Bronchial epithelial cell (primary cell): ENCODE results near the gene GRIK3. TPM values are rescaled to one million over a fixed set of nuclear protein-coding genes. Genes with fewer than 3 reads are reported as not detected.
A peak's percentile ranks its signal among the peaks of the same experiment; 100 is the strongest.

Source experiments
- DNase-seq: peaks from one replicate; pipeline ENCODE4 v3.0.0-alpha.2; 2010; ENCODE audit warnings: low read depth
- FAIRE-seq: peaks from 2 replicates; lab custom pipeline; 2011; peaks lifted over from hg19 to GRCh38; lab: Jason Lieb, UNC
- H3K27me3 ChIP-seq: 2 replicates; pipeline ENCODE4 v1.5.1; 2011; ENCODE audit warnings: low read length; ENCODE audit not compliant: control insufficient read depth, insufficient read depth
- H3K36me3 ChIP-seq: 2 replicates; pipeline ENCODE4 v1.5.1; 2011; ENCODE audit warnings: low read length; ENCODE audit not compliant: control insufficient read depth, insufficient read depth
- H3K4me3 ChIP-seq: 2 replicates; pipeline ENCODE4 v1.5.1; 2011; ENCODE audit warnings: mild to moderate bottlenecking, low read depth, low read length, control low read depth
- total RNA-seq: library from RNA; depleted of rRNA; stranded (reverse); fragments of >200 nt; gene quantifications from 2 replicates; pipeline ENCODE4 v1.2.1, GENCODE V29; 2014
- TF ChIP-seq, protein P1 (sequence below): IDR thresholded peaks from 2 replicates; pipeline ENCODE4 v1.5.1; 2011; ENCODE audit warnings: mild to moderate bottlenecking, moderate library complexity, low read length, control low read depth, inconsistent platforms; ENCODE audit not compliant: insufficient read depth, severe bottlenecking

The GRIK3 gene
- total RNA-seq, 1 donor from 2014 or later = under 0.01 TPM

DNA sequence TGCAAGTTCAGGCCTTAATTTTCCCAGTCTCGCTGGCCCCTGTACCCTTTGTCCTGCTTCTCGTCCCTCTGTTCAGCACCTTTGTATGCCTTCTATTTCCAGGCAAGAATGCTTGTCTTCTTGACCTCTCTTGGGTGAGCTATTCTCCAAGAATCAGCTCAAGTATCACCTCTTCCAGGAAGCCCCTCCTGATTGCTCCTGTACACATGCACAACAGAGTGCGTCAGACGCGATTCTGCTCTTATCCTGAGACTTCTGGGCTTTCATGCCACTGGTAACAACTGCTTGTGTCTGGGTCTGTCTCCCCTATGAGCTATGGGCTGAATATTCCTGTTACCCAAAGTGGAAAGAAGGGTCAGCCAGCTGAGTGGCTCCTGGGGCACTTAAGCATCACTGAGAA lies 170.8 kb downstream of the GRIK3 start:
- Histone ChIP-seq H3K4me3 (no peak overlapping the region), H3K36me3 (no peaks in the 10 kb centered on the region), H3K27me3 (no peaks in the 10 kb centered on the region)
- TF ChIP-seq, protein P1, sequence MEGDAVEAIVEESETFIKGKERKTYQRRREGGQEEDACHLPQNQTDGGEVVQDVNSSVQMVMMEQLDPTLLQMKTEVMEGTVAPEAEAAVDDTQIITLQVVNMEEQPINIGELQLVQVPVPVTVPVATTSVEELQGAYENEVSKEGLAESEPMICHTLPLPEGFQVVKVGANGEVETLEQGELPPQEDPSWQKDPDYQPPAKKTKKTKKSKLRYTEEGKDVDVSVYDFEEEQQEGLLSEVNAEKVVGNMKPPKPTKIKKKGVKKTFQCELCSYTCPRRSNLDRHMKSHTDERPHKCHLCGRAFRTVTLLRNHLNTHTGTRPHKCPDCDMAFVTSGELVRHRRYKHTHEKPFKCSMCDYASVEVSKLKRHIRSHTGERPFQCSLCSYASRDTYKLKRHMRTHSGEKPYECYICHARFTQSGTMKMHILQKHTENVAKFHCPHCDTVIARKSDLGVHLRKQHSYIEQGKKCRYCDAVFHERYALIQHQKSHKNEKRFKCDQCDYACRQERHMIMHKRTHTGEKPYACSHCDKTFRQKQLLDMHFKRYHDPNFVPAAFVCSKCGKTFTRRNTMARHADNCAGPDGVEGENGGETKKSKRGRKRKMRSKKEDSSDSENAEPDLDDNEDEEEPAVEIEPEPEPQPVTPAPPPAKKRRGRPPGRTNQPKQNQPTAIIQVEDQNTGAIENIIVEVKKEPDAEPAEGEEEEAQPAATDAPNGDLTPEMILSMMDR = no peak
- FAIRE-seq (no peak), DNase-seq (no peak)

DNA sequence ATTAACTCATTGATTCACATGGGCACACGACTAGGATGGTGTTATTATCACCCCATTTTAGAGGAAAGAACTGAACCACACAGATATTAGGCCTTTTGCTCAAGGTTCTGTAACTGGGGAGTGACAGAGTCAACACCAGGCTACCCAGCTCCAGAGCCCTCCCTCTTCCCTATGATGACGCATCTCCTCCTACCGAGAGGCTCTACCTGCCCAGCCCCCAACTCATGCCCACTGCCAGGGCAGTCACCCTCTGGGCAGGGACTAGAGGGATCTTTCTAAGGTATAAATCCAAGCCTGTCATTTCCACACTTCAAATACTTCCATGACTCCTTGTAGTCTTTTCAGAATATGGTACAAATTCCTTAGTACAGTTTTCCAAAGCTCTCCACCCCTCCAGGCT lies 171.3 kb downstream of the GRIK3 start:
- Histone ChIP-seq H3K36me3 (no peaks in the 10 kb centered on the region), H3K4me3 (no peak overlapping the region), H3K27me3 (no peaks in the 10 kb centered on the region)
- TF ChIP-seq, protein P1 = no peak
- DNase-seq = no peak
- FAIRE-seq = no peak

DNA sequence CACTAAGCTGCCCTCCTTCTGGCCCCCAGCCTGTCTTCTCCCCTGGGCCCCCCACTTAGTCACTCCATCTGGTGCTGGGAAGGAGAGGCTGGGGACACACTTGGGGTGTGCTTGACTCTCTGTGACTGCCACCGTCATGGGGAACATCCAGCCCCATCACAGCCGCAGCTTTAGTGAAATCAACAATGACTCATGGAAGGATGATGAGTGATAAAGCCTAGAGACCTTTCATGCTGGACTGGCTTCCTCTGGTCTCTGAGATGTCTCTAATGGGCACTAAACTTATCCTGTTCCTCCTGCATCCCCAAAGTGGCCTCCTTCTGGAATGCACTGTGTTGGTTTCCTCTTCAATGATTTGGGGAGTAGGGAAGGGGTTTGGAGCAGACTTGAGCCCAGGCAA lies 172.9 kb downstream of the GRIK3 start:
- Histone ChIP-seq H3K36me3 (no peaks in the 10 kb centered on the region), H3K27me3 (no peaks in the 10 kb centered on the region), H3K4me3 (no peak overlapping the region)
- FAIRE-seq (no peak), DNase-seq (no peak)
- TF ChIP-seq, protein P1 = no peak

DNA sequence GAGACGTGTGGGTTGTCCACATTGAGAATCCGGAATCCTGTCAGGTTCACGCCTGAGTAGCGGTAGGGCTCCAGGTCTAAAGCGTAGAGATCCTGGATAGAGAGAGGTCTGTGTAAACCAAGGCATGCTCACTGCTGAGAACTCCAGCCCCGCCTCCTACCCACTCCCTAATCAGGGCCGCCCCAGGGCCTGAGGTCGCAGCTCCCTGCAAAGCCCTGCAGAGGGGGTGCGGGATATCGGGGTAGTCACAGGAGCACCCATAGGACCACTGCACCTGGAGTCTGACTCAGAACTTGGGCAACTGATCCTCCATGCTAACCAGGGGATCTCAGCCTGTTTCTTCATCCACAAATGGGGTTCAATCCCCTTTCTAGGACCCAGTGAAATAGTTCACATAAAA lies 174.4 kb downstream of the GRIK3 start:
- H3K4me3 ChIP-seq = no peak overlapping the region
- DNase-seq (no peak), FAIRE-seq (no peak)
- H3K27me3 ChIP-seq = no peaks in the 10 kb centered on the region
- TF ChIP-seq, protein P1 = no peak
- H3K36me3 ChIP-seq = no peaks in the 10 kb centered on the region

DNA sequence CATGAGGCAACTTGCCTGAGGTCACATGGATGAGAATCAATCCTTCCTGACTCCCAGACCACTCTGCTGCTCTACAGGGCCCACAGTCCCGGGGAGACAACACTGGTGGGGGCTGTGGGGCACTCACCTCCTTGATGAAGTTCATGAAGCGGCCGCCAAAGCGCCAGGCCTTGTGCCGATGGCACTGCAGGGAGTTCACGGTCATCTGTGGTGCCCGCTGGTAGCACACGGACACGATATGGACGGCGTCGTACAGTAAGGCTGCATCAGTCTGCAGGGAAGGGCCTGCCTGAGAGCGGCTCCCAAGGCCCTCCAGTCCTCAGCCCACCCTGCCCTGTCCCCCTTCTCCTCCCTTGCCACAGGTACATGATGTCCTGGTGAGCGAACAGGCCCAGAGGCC lies 175.3 kb downstream of the GRIK3 start:
- H3K27me3 ChIP-seq = no peaks in the 10 kb centered on the region

DNA sequence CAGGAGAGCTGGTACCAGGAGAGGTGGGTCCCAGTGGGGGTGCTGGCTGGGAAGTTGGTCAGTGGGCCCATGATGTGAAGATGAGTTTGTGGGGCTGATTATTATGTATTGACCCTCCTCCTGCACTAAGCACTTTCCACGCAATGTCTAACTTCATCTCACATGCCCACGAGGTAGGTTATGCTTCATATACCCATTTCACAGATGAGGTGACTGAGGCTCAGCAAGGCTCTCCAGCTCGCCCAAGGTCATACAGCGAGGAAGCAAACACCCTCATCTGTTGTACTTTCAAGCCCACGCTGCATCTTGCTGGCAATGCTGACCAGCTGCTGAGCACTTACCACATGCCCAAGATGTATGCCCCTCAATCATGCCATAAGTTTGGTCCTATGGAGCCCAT lies 175.8 kb downstream of the GRIK3 start:
- TF ChIP-seq, protein P1 = no peak
- H3K27me3 ChIP-seq = no peaks in the 10 kb centered on the region
- no peak overlapping the region for H3K4me3 ChIP-seq
- FAIRE-seq (peak; percentile 76), DNase-seq (no peak)
- H3K36me3 ChIP-seq = no peaks in the 10 kb centered on the region

More for the DNA sequence above, 175.3 kb downstream of the GRIK3 start:
- DNase-seq (no peak), FAIRE-seq (no peak)
- TF ChIP-seq, protein P1 = no peak
- Histone ChIP-seq H3K36me3 (no peaks in the 10 kb centered on the region), H3K4me3 (no peak overlapping the region)
